K562 (cell line): ENCODE measurements around the gene ZACN. TPM values are rescaled to one million over a fixed set of nuclear protein-coding genes. Genes with fewer than 3 reads are reported as not detected.
A peak's percentile ranks its signal among the peaks of the same experiment; 100 is the strongest.

Source experiments
- ATAC-seq: fragments of 200-7000 bp; cut with Tn5 transposase; 3 replicates; pipeline ENCODE4 v1.9.1; 2020; ENCODE audit warnings: moderate library complexity
- BruUV-seq: library from RNA; stranded (reverse); fragments of 400-500 nt; replicated peaks from 2 replicates; lab custom pipeline; 2021; lab: Mats Ljungman, UMichigan
- CTCF ChIA-PET: fragments of 300-600 bp; formaldehyde crosslinking; extraction: SDS; loops from one replicate; lab custom pipeline; 2021; ENCODE audit warnings: low intra/inter-chr PET ratio; lab: Yijun Ruan, JAX
- POLR2A ChIA-PET: fragments of 300-600, 350-650 bp; sonication (Branson Sonifier 250); formaldehyde crosslinking; extraction: SDS; loops from one replicate; lab custom pipeline; 2021; ENCODE audit warnings: antibody characterized with exemption, inconsistent platforms; lab: Yijun Ruan, JAX
- DNase-seq, 4 experiments: peaks; one replicate each; pipeline versions ENCODE4 v3.0.0 to v3.0.0-alpha.2; 2011 to 2018; ENCODE audit warnings: low spot score in 3 of 4, mixed read lengths in 3 of 4; ENCODE audit errors: extremely low read depth in 1 of 4
- FAIRE-seq: peaks from 2 replicates; lab custom pipeline; 2011; peaks lifted over from hg19 to GRCh38; lab: Jason Lieb, UNC
- H2AFZ ChIP-seq: 2 replicates; pipeline ENCODE4 v1.6.0; 2011; ENCODE audit warnings: low read depth, low read length, control low read depth, inconsistent platforms
- H3K27ac ChIP-seq: fragments of 200-600 bp; 3 replicates; pipeline ENCODE4 v1.8.0; 2011; ENCODE audit warnings: low read depth, mild to moderate bottlenecking, control low read depth, inconsistent platforms, low read length, moderate library complexity, mixed read lengths; ENCODE audit errors: extremely low read depth
- H3K27me3 ChIP-seq, 2 experiments: fragments of 300-600 bp in 1 of 2; 2 replicates in 1 of 2; 3 replicates in 1 of 2; pipeline versions ENCODE4 v1.6.0 to v1.8.0; 2011; ENCODE audit warnings: inconsistent platforms in 2 of 2, low read length in 2 of 2, mild to moderate bottlenecking in 1 of 2, mixed read lengths in 1 of 2, moderate library complexity in 1 of 2; ENCODE audit not compliant: control insufficient read depth in 2 of 2, insufficient read depth in 2 of 2
- H3K36me3 ChIP-seq: fragments of 300-600 bp; 3 replicates; pipeline ENCODE4 v1.8.0; 2011; ENCODE audit warnings: mild to moderate bottlenecking, low read length, inconsistent platforms; ENCODE audit not compliant: control insufficient read depth, insufficient read depth
- H3K4me1 ChIP-seq, 2 experiments: fragments of 200-600 bp in 1 of 2; replicated peaks in 1 of 2; 2 replicates in 1 of 2; 3 replicates in 1 of 2; pipeline versions ENCODE4 v1.5.1 to v1.8.0; 2011; ENCODE audit warnings: inconsistent platforms in 2 of 2, low read length in 2 of 2, mild to moderate bottlenecking in 1 of 2, mixed read lengths in 1 of 2, moderate library complexity in 1 of 2; ENCODE audit not compliant: control insufficient read depth in 2 of 2, insufficient read depth in 2 of 2
- H3K4me2 ChIP-seq: 2 replicates; pipeline ENCODE4 v1.6.1; 2011; ENCODE audit warnings: low read length, control low read depth, inconsistent platforms, mixed read lengths; ENCODE audit not compliant: insufficient read depth
- H3K4me3 ChIP-seq: fragments of 200-600 bp; sonication (generic), shearing (Covaris generic); 2 replicates; pipeline ENCODE4 v1.5.1; 2016; ENCODE audit warnings: control low read depth, inconsistent platforms
- H3K79me2 ChIP-seq: fragments of 200-600 bp; 3 replicates; pipeline ENCODE4 v1.8.0; 2011; ENCODE audit warnings: low read length, inconsistent platforms; ENCODE audit not compliant: control insufficient read depth, insufficient read depth
- H3K9ac ChIP-seq, 2 experiments: 2 replicates each; pipeline versions ENCODE4 v1.6.0 to v1.6.1; 2011; ENCODE audit warnings: low read depth in 2 of 2, low read length in 2 of 2, control low read depth in 1 of 2, inconsistent platforms in 1 of 2, mild to moderate bottlenecking in 1 of 2, mixed read lengths in 1 of 2; ENCODE audit not compliant: insufficient read depth in 1 of 2
- H3K9me1 ChIP-seq: one replicate; pipeline ENCODE4 v1.6.0; 2011; ENCODE audit warnings: inconsistent platforms, mild to moderate bottlenecking, low read length, moderate library complexity; ENCODE audit not compliant: control insufficient read depth, insufficient read depth
- H3K9me3 ChIP-seq: replicated peaks from 2 replicates; pipeline ENCODE4 v1.5.1; 2011; ENCODE audit warnings: low read depth, low read length, inconsistent platforms; ENCODE audit not compliant: control insufficient read depth, insufficient read depth
- H4K20me1 ChIP-seq: replicated peaks from 2 replicates; pipeline ENCODE4 v1.6.1; 2011; ENCODE audit warnings: low read length, inconsistent platforms, mixed read lengths; ENCODE audit not compliant: control insufficient read depth, insufficient read depth
- E2F3 ChIP-seq: fragments of 250-450 bp; sonication (Bioruptor Pico); IDR thresholded peaks from 2 replicates; pipeline ENCODE4 v1.4.0; 2020; ENCODE audit warnings: mild to moderate bottlenecking
- FOXM1 ChIP-seq, 2 experiments: fragments of 450-650 bp in 1 of 2; sonication (generic) in 1 of 2; formaldehyde crosslinking in 1 of 2; IDR thresholded peaks; 2 replicates each; pipeline versions ENCODE4 v1.6.1 to v1.9.0; 2017 to 2022; ENCODE audit warnings: low read depth in 2 of 2, mild to moderate bottlenecking in 2 of 2, missing genetic modification reagents in 1 of 2, moderate library complexity in 1 of 2
- NCOA6 ChIP-seq: fragments of 450-650 bp; IDR thresholded peaks from 2 replicates; pipeline ENCODE4 v1.6.1; 2017; ENCODE audit warnings: mild to moderate bottlenecking
- RBM22 ChIP-seq: fragments of 200-400 bp; formaldehyde crosslinking; IDR thresholded peaks from 2 replicates; pipeline ENCODE4 v1.6.1; 2018; ENCODE audit warnings: low read length, low read depth; ENCODE audit not compliant: poor library complexity, severe bottlenecking
- SMAD2 ChIP-seq: fragments of 150-350 bp; IDR thresholded peaks from 2 replicates; pipeline ENCODE4 v1.6.1; 2014; ENCODE audit warnings: low read depth, mild to moderate bottlenecking, low read length
- TRIM28 ChIP-seq: fragments of 450-650 bp; IDR thresholded peaks from 2 replicates; pipeline ENCODE4 v1.6.1; 2017
- ZBTB17 ChIP-seq: fragments of 450-650 bp; formaldehyde crosslinking; IDR thresholded peaks from 2 replicates; pipeline ENCODE4 v1.4.0; 2020; ENCODE audit warnings: mild to moderate bottlenecking
- WGBS: fragments of 100-300 bp; shearing (Covaris generic); methylation state at CpG from one replicate; pipeline ENCODE4 v1.1.6; 2016; ENCODE audit warnings: low coverage, mixed read lengths; ENCODE audit not compliant: insufficient coverage; ENCODE audit errors: missing lambda C conversion rate; 5-methylcytosine and 5-hydroxymethylcytosine counted together
- in situ Hi-C: fragments of 300-500 bp; cut with MboI; formaldehyde crosslinking; loops from 4 replicates; pipeline ENCODE4 v1.15.0; 2018; ENCODE audit warnings: inconsistent platforms, mixed read lengths
- intact Hi-C: fragments of 100-400 bp; cut with micrococcal nuclease; formaldehyde crosslinking; loops from 2 replicates; pipeline ENCODE4 v1.14.2; 2022
- polyA plus RNA-seq, 8 experiments: library from polyadenylated mRNA; depleted of rRNA in 4 of 8; stranded (reverse) in 5 of 8; unstranded in 3 of 8; fragments of >200 nt; fragmentation: Nextera tagmentation in 2 of 8; fragmentation: Illumina TruSeq in 1 of 8; extraction: Ambion mirVana in 2 of 8; extraction: Trizol in 1 of 8; gene quantifications; 2 replicates each; pipeline versions ENCODE4 v1.2.1 to v1.2.3, GENCODE V29; 2011 to 2014; ENCODE audit warnings: inconsistent platforms in 1 of 8, missing spikeins in 1 of 8
- total RNA-seq, 7 experiments: library from RNA; depleted of rRNA in 6 of 7; stranded (reverse); fragments of >200 nt in 6 of 7; fragmentation: Illumina TruSeq in 2 of 7; extraction: Trizol in 2 of 7; gene quantifications; 2 replicates each; pipeline versions ENCODE4 v1.2.1 to v1.2.3, GENCODE V29; 2011 to 2021; ENCODE audit warnings: low replicate concordance in 1 of 7

Gene ZACN
- total and polyA plus RNA-seq, 9 of the 15 experiments (the other 6 are each of a cell fraction or from before 2014, with no cell fraction given), result 0.07 TPM; not detected in 8

DNA sequence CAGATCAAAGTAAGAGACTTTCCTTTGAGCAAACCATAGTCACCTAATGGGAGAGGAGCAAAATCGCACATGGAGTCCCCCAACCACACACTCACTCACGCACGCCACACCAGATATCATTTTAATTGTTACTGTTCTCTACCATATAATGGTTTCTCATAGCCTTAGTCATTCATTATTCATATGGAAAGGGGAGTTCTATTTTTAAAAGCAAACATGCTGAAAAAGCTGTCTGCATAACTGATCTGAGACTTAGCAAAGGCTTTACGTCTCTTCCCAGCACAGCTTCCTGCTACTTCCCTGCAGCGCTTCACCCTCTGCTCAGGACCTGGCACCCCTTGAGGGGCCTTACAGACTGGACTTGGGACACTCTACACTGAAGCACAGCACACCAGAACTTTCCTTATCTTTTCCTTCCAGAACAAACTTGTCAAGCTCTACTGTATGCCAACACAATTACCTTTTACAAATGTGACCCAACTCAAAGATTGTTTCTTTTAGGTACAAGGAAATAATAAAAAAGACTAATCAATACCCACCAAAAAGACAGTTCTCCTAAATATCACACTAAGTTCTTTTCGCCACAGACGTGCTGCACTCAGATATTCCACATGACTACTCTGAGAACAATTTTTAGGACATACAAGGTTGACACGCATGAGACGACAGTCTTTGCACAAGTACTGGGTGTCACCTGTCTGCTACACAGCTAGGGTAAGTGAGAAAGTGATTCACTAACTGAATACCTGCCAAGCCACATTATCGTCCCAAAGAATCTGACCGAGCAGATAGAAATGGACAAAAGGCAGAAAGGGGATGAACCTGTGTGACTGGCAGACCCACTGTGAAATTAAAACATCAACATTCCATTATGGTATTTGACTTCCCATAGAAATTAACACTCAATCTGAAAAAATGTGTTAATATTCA, 28.2 kb upstream of the ZACN start:
- WGBS, result 91% methylated on average over 11 of the region's 11 CpGs
- DNase-seq, result no peak
- BruUV-seq, result TSS peak; percentile 22
- Histone ChIP-seq H2AFZ (no peak overlapping the region), H3K27ac (no peak overlapping the region; the same call in 2 of the 3 replicates), H3K36me3 (peaks cover 80% of the 10 kb centered on the region), H3K79me2 (peaks cover 11% of the 10 kb centered on the region; the same call in 2 of the 3 replicates), H3K4me3 (no peak overlapping the region), H3K9ac (no peak overlapping the region), H3K4me2 (no peak overlapping the region)
- in situ Hi-C loops, result no loop called here
- ChIA-PET CTCF (no interaction called here), POLR2A (interaction anchor here (2.8 kb wide), 1 partner anchor 13 kb away, joined by 14 read pairs; no protein-coding TSS in a partner anchor)
- no peak for ATAC-seq
- TF ChIP-seq TRIM28, result no peak
- no peak for TF ChIP-seq FOXM1 (IDR thresholded peaks at IDR 0.05; ENCODE audit: low read depth)
- TF ChIP-seq FOXM1 (CRISPR knock-in tag; IDR thresholded peaks at IDR 0.05; ENCODE audit: low read depth), result no peak
- no peak for TF ChIP-seq SMAD2
- no peak for TF ChIP-seq RBM22
- TF ChIP-seq NCOA6, result no peak
- no peak for TF ChIP-seq ZBTB17
- no peak for TF ChIP-seq E2F3 (CRISPR knock-in tag)
- TF ChIP-seq, all 486 proteins: peak for 0
- intact Hi-C loops, result no loop called here
- no peaks in the 10 kb centered on the region for H3K9me3 ChIP-seq
- no peaks in the 10 kb centered on the region for H3K27me3 ChIP-seq
- no peak for FAIRE-seq
- H4K20me1 ChIP-seq, result no peaks in the 10 kb centered on the region
- H3K4me1 ChIP-seq, result peaks cover 5 to 9% of the 10 kb centered on the region in 2 experiments; a peak in 3 of 5 replicates
- no peaks in the 10 kb centered on the region for H3K9me1 ChIP-seq
